Measurements from ENCODE around the gene SKOR1. TPM values are rescaled to one million over a fixed set of nuclear protein-coding genes. Genes with fewer than 3 reads are reported as not detected.

Gene SKOR1
- total RNA-seq, 1 experiment from 2014 or later = 0.13 TPM

DNA sequence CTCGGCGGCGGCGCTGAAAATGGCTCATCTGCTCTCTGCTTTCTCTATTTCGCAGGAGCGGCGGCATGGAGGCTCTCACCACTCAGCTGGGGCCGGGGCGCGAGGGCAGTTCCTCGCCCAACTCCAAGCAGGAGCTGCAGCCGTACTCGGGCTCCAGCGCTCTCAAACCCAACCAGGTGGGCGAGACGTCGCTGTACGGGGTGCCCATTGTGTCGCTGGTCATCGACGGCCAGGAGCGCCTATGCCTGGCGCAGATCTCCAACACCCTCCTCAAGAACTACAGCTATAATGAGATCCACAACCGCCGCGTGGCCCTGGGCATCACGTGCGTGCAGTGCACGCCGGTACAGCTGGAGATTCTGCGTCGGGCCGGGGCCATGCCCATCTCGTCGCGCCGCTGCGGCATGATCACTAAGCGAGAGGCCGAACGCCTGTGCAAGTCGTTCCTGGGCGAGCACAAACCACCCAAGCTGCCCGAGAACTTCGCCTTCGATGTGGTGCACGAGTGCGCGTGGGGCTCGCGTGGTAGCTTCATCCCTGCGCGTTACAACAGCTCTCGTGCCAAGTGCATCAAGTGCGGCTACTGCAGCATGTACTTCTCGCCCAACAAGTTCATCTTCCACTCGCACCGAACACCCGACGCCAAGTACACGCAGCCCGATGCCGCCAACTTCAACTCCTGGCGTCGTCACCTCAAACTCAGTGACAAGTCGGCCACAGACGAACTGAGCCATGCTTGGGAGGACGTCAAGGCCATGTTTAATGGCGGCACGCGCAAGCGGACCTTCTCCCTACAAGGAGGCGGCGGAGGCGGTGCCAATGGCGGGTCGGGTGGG lies 790 bp downstream of the SKOR1 start:
- Histone ChIP-seq H3K9me3 (ENCODE audit: insufficient read depth, low read depth) (no peaks in the 10 kb centered on the region), H3K4me1 (replicated peaks; ENCODE audit: insufficient read depth) (no peaks in the 10 kb centered on the region), H2AFZ (no peak overlapping the region), H3K9me2 (ENCODE audit: insufficient read depth) (no peaks in the 10 kb centered on the region), H3K79me2 (ENCODE audit: low read depth) (no peaks in the 10 kb centered on the region), H3F3A (ENCODE audit: insufficient read depth, low read depth) (no peaks in the 10 kb centered on the region), H3K27me3 (ENCODE audit: insufficient read depth, low read depth) (no peaks in the 10 kb centered on the region), H3K27ac (no peak overlapping the region), H3K36me3 (ENCODE audit: low read depth) (no peaks in the 10 kb centered on the region), H4K20me1 (ENCODE audit: insufficient read depth) (no peaks in the 10 kb centered on the region), H3K4me3 (no peak overlapping the region), H3K4me2 (no peak overlapping the region)
- CTCF ChIA-PET = no interaction called here
- intact Hi-C loops (cut with micrococcal nuclease; ENCODE audit: unreplicated experiment) = no loop called here
- POLR2A ChIA-PET (ENCODE audit: unreplicated experiment) = no interaction called here
- no peak for TF ChIP-seq EZH2 (IDR thresholded peaks at IDR 0.05; ENCODE audit: low read depth)
- TF ChIP-seq, protein P1, sequence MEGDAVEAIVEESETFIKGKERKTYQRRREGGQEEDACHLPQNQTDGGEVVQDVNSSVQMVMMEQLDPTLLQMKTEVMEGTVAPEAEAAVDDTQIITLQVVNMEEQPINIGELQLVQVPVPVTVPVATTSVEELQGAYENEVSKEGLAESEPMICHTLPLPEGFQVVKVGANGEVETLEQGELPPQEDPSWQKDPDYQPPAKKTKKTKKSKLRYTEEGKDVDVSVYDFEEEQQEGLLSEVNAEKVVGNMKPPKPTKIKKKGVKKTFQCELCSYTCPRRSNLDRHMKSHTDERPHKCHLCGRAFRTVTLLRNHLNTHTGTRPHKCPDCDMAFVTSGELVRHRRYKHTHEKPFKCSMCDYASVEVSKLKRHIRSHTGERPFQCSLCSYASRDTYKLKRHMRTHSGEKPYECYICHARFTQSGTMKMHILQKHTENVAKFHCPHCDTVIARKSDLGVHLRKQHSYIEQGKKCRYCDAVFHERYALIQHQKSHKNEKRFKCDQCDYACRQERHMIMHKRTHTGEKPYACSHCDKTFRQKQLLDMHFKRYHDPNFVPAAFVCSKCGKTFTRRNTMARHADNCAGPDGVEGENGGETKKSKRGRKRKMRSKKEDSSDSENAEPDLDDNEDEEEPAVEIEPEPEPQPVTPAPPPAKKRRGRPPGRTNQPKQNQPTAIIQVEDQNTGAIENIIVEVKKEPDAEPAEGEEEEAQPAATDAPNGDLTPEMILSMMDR (conservative IDR thresholded peaks at IDR 0.05) = no peak
- BruUV-seq (replicated peaks) = no TSS peak
- DNase-seq = no peak

DNA sequence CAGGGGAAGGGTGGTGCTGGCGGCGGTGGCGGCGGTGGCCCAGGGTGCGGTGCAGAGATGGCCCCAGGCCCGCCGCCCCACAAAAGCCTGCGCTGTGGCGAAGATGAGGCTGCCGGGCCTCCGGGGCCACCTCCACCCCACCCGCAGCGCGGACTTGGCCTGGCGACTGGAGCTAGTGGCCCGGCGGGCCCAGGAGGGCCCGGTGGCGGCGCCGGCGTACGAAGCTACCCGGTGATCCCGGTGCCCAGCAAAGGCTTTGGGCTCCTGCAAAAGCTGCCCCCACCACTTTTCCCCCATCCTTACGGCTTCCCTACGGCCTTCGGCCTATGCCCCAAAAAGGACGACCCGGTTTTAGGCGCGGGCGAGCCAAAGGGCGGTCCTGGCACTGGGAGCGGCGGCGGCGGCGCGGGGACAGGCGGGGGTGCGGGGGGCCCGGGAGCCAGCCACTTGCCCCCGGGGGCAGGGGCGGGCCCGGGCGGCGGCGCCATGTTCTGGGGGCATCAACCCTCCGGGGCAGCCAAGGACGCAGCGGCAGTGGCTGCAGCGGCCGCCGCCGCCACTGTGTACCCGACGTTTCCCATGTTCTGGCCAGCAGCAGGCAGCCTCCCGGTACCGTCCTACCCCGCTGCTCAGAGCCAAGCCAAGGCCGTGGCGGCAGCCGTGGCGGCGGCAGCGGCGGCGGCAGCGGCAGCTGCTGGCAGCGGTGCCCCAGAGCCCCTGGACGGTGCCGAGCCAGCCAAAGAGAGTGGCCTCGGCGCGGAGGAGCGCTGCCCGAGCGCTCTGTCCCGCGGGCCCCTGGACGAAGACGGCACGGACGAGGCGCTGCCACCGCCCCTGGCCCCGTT lies 1.6 kb downstream of the SKOR1 start:
- no peaks in the 10 kb centered on the region for H3F3A ChIP-seq (ENCODE audit: insufficient read depth, low read depth)
- H3K27me3 ChIP-seq (ENCODE audit: insufficient read depth, low read depth) = no peaks in the 10 kb centered on the region
- no peaks in the 10 kb centered on the region for H4K20me1 ChIP-seq (ENCODE audit: insufficient read depth)
- H3K9me2 ChIP-seq (ENCODE audit: insufficient read depth) = no peaks in the 10 kb centered on the region
- CTCF ChIA-PET = no interaction called here
- intact Hi-C loops (cut with micrococcal nuclease; ENCODE audit: unreplicated experiment) = no loop called here
- POLR2A ChIA-PET (ENCODE audit: unreplicated experiment) = no interaction called here
- H3K9me3 ChIP-seq (ENCODE audit: insufficient read depth, low read depth) = no peaks in the 10 kb centered on the region
- H3K4me1 ChIP-seq (replicated peaks; ENCODE audit: insufficient read depth) = no peaks in the 10 kb centered on the region
- H2AFZ ChIP-seq = no peak overlapping the region
- no peaks in the 10 kb centered on the region for H3K79me2 ChIP-seq (ENCODE audit: low read depth)
- TF ChIP-seq EZH2 (IDR thresholded peaks at IDR 0.05; ENCODE audit: low read depth) = no peak
- TF ChIP-seq, protein P1 (conservative IDR thresholded peaks at IDR 0.05) = no peak
- no peak overlapping the region for H3K4me3 ChIP-seq
- no peak overlapping the region for H3K27ac ChIP-seq
- BruUV-seq (replicated peaks) = no TSS peak
- H3K36me3 ChIP-seq (ENCODE audit: low read depth) = no peaks in the 10 kb centered on the region
- H3K4me2 ChIP-seq = no peak overlapping the region
- no peak for DNase-seq

DNA sequence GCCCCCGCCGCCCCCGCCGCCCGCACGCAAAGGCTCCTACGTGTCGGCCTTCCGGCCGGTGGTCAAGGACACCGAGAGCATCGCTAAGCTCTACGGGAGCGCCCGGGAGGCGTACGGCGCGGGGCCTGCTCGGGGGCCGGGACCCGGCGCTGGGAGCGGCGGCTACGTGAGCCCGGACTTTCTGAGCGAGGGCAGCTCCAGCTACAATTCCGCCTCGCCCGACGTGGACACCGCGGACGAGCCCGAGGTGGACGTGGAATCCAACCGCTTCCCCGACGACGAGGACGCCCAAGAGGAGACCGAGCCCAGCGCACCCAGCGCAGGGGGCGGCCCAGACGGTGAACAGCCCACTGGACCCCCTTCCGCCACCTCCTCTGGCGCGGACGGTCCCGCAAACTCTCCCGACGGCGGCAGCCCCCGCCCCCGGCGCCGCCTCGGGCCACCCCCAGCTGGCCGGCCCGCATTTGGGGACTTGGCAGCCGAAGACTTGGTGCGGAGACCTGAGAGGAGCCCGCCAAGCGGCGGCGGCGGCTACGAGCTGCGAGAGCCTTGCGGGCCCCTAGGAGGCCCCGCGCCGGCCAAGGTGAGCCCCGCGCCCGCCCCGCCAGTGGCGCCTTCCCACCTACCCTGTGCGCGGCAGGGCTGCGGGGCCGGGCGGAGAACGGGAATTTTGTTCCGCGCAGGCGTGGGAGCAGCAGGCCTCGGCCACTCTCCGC lies 2.4 kb downstream of the SKOR1 start:
- Histone ChIP-seq H2AFZ (no peak overlapping the region), H3K27ac (no peak overlapping the region), H3K9me3 (ENCODE audit: insufficient read depth, low read depth) (no peaks in the 10 kb centered on the region), H3K4me1 (replicated peaks; ENCODE audit: insufficient read depth) (no peaks in the 10 kb centered on the region), H3K4me2 (no peak overlapping the region), H3K79me2 (ENCODE audit: low read depth) (no peaks in the 10 kb centered on the region), H3K9me2 (ENCODE audit: insufficient read depth) (no peaks in the 10 kb centered on the region), H3K27me3 (ENCODE audit: insufficient read depth, low read depth) (no peaks in the 10 kb centered on the region), H3K4me3 (no peak overlapping the region), H3K36me3 (ENCODE audit: low read depth) (no peaks in the 10 kb centered on the region), H4K20me1 (ENCODE audit: insufficient read depth) (no peaks in the 10 kb centered on the region), H3F3A (ENCODE audit: insufficient read depth, low read depth) (no peaks in the 10 kb centered on the region)
- no TSS peak for BruUV-seq (replicated peaks)
- POLR2A ChIA-PET (ENCODE audit: unreplicated experiment) = no interaction called here
- intact Hi-C loops (cut with micrococcal nuclease; ENCODE audit: unreplicated experiment) = no loop called here
- no peak for DNase-seq
- TF ChIP-seq EZH2 (IDR thresholded peaks at IDR 0.05; ENCODE audit: low read depth) = no peak
- TF ChIP-seq, protein P1 (conservative IDR thresholded peaks at IDR 0.05) = no peak
- CTCF ChIA-PET = no interaction called here

Data from PC-9 (cell line).